ENCODE data around the gene DNASE1L2. TPM values are rescaled to one million over a fixed set of nuclear protein-coding genes. Genes with fewer than 3 reads are reported as not detected.
"Not testable (repeated sequence)": the region's sequence is repeated elsewhere in the genome, so short reads cannot be mapped to it uniquely, and the experiment has no call there.

DNASE1L2 gene
- polyA plus RNA-seq, 3 donors from 2014 or later = not detected

- Mint-ChIP-seq H3K4me1 (peaks cover 0 to 5% of the 10 kb centered on the region in 2 donors), H3K36me3 (peaks cover 0 to 5% (median 0%) of the 10 kb centered on the region in 3 donors), H3K9me3 (no peaks in the 10 kb centered on the region), H3K27ac (no peak within 1 kb of the TSS), H3K4me3 (peak within 1 kb of the TSS; percentile 15 to 62 (median 49)), H3K27me3 (ENCODE audit: low read depth in 3 of 3) (peaks cover 4 to 18% (median 10%) of the 10 kb centered on the region in 3 donors)
- DNase-seq = no peak
Measured at GRCh38 chr16:2196162-2196980, 39.9 kb upstream of the DNASE1L2 start, which contains the start of gene CASKIN1. Gene CASKIN1 (minus strand): TSS chr16:2196605. CDS start chr16:2196432, 173 bp downstream.

DNA sequence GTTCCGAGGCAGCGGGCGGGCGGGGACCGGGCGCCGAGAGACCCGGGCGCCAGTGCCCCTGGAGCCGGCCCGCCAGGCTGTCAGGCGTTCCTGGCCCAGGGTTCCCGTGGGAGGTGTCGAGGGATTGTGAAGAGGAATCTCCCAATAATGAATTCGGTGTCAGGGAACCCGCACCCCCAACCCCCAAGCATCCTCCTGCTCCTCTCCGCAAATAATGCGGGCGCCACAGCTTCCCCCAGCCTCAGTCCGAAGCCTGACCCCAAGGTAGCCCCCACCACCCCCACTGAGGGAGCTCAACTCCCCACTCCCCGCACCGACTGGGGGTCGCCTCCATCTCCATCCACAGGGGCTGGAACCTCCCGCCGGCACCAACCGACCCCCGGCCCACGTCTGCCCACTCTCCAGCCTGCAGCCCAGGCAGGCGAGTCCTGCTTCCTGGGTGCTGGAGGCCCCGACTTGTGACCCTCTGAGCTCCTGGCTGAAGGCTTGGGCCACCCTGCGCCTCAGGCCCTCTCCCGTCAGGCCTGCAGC is 39.2 kb upstream of the DNASE1L2 start:
- H3K36me3 Mint-ChIP-seq = peaks cover 0 to 7% (median 0%) of the 10 kb centered on the region in 3 donors

GRCh38 chr16:2197765-2198164 is 38.5 kb upstream of the DNASE1L2 start:
- peaks cover 0 to 8% (median 0%) of the 10 kb centered on the region in 3 donors for H3K36me3 Mint-ChIP-seq
- peaks cover 7 to 22% (median 8%) of the 10 kb centered on the region in 3 donors for H3K27me3 Mint-ChIP-seq (ENCODE audit: low read depth in 3 of 3)
- no peak overlapping the region for H3K27ac Mint-ChIP-seq
- peaks cover 0 to 5% of the 10 kb centered on the region in 2 donors for H3K4me1 Mint-ChIP-seq
- H3K4me3 Mint-ChIP-seq = peak overlapping the region; percentile 49 to 58 (median 50)
- H3K9me3 Mint-ChIP-seq = no peaks in the 10 kb centered on the region
- DNase-seq = no peak

More for the DNA sequence above, 39.2 kb upstream of the DNASE1L2 start:
- Mint-ChIP-seq H3K4me1 (peaks cover 0 to 5% of the 10 kb centered on the region in 2 donors), H3K27ac (no peak overlapping the region), H3K27me3 (ENCODE audit: low read depth in 3 of 3) (peaks cover 7 to 21% (median 10%) of the 10 kb centered on the region in 3 donors), H3K9me3 (no peaks in the 10 kb centered on the region), H3K4me3 (peak overlapping the region; percentile 15 to 62 (median 49))
- DNase-seq = no peak

DNA sequence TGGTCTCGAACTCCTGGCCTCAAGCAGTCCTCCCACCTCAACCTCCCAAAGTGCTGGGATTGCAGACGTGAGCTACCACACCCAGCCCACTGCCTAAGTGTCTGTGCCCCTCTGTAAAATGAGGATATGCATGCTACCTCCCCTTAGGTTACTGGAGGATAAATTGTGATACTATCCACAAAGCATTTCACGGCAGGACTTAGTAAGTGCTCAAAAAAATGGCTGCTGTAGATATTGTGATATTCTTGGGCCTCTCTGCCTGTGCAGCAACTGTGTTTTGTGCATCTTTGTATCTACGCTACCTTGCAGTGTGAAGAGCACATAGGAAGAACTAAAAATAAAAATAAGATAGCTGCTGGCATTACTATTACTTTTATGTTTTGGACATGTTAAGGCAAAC is 38.0 kb upstream of the DNASE1L2 start:
- peaks cover 0 to 8% (median 0%) of the 10 kb centered on the region in 3 donors for H3K36me3 Mint-ChIP-seq
- DNase-seq = no peak
- H3K27me3 Mint-ChIP-seq (ENCODE audit: low read depth in 3 of 3) = peaks cover 7 to 22% (median 8%) of the 10 kb centered on the region in 3 donors
- no peaks in the 10 kb centered on the region for H3K9me3 Mint-ChIP-seq
- H3K4me1 Mint-ChIP-seq = peaks cover 0 to 5% of the 10 kb centered on the region in 2 donors
- H3K27ac Mint-ChIP-seq = no peak overlapping the region
- H3K4me3 Mint-ChIP-seq = peak overlapping the region in 3 of 5 donors; percentile 49 to 53 (median 50)

- Mint-ChIP-seq H3K36me3 (peaks cover 0 to 8% (median 0%) of the 10 kb centered on the region in 3 donors), H3K4me1 (peaks cover 0 to 8% of the 10 kb centered on the region in 2 donors), H3K27me3 (ENCODE audit: low read depth in 3 of 3) (peaks cover 5 to 25% (median 9%) of the 10 kb centered on the region in 3 donors), H3K27ac (no peak overlapping the region), H3K4me3 (no peak overlapping the region), H3K9me3 (no peaks in the 10 kb centered on the region)
- no peak for DNase-seq
Measured at GRCh38 chr16:2199095-2199494, 37.1 kb upstream of the DNASE1L2 start.

GRCh38 chr16:2199621-2200139 is 36.6 kb upstream of the DNASE1L2 start:
- Mint-ChIP-seq H3K36me3 (peaks cover 0 to 8% (median 0%) of the 10 kb centered on the region in 3 donors), H3K27ac (no peak overlapping the region), H3K9me3 (no peaks in the 10 kb centered on the region), H3K4me3 (no peak overlapping the region), H3K4me1 (peaks cover 5 to 12% of the 10 kb centered on the region in 2 donors), H3K27me3 (ENCODE audit: low read depth in 3 of 3) (peaks cover 5 to 25% (median 12%) of the 10 kb centered on the region in 3 donors)
- DNase-seq = no peak

- H3K9me3 Mint-ChIP-seq = no peaks in the 10 kb centered on the region
- H3K4me3 Mint-ChIP-seq = no peak overlapping the region
- peaks cover 7 to 23% (median 12%) of the 10 kb centered on the region in 3 donors for H3K27me3 Mint-ChIP-seq (ENCODE audit: low read depth in 3 of 3)
- peaks cover 7 to 13% of the 10 kb centered on the region in 2 donors for H3K4me1 Mint-ChIP-seq
- peaks cover 0 to 8% (median 0%) of the 10 kb centered on the region in 3 donors for H3K36me3 Mint-ChIP-seq
- H3K27ac Mint-ChIP-seq = peak overlapping the region in 1 of 6 donors; percentile 53
- DNase-seq = no peak
Measured at GRCh38 chr16:2200313-2200712, 35.9 kb upstream of the DNASE1L2 start.

DNA sequence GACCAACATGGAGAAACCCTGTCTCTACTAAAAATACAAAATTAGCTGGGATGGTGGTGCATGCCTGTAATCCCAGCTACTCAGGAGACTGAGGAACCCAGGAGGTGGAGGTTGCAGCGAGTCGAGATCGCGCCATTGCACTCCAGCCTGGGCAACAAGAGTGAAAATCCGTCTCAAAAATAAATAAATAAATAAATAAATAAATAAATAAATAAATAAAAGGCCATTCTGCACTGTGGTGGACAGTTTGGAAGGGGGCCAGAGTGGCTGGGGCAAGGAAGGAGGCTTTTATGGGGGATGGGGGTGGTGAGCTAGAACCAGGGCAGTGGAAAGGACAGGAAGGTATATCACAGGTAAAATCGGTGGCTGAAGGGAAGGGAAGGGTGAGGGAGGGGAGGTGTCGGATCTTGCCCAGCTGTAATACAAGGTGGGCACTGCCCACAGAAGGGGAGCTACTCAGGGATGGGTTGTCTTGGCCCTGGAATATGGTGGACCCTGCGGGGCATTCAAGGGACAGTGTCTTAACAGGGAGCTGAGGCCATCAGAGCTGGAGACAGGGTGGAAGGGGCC is 33.0 kb upstream of the DNASE1L2 start:
- Mint-ChIP-seq H3K27ac (peak overlapping the region in 2 of 6 donors; percentile 30 to 45), H3K4me1 (peaks cover 19 to 23% of the 10 kb centered on the region in 2 donors), H3K27me3 (ENCODE audit: low read depth in 3 of 3) (peaks cover 9 to 16% (median 15%) of the 10 kb centered on the region in 3 donors), H3K4me3 (peak overlapping the region; percentile 37 to 79 (median 60))
- H3K36me3 Mint-ChIP-seq, H3K9me3 Mint-ChIP-seq, DNase-seq: not testable (repeated sequence)

- H3K4me1 Mint-ChIP-seq = peaks cover 19 to 21% of the 10 kb centered on the region in 2 donors
- DNase-seq = peak in 1 of 3 donors; percentile 18
- H3K9me3 Mint-ChIP-seq = no peaks in the 10 kb centered on the region
- peaks cover 7 to 11% (median 11%) of the 10 kb centered on the region in 3 donors for H3K27me3 Mint-ChIP-seq (ENCODE audit: low read depth in 3 of 3)
- peak overlapping the region; percentile 66 to 80 (median 79) for H3K4me3 Mint-ChIP-seq
- H3K36me3 Mint-ChIP-seq = peaks cover 0 to 8% (median 6%) of the 10 kb centered on the region in 3 donors
- H3K27ac Mint-ChIP-seq = peak overlapping the region; percentile 36 to 80 (median 78)
Measured at GRCh38 chr16:2204416-2205103, 31.7 kb upstream of the DNASE1L2 start.

GRCh38 chr16:2205104-2205966 is 30.9 kb upstream of the DNASE1L2 start, which contains the start of gene MLST8:
Gene MLST8 (plus strand): TSS chr16:2205454. CDS start chr16:2206086, 632 bp downstream.
- H3K27me3 Mint-ChIP-seq (ENCODE audit: low read depth in 3 of 3) = peaks cover 7 to 11% (median 11%) of the 10 kb centered on the region in 3 donors
- peak within 1 kb of the TSS; percentile 44 to 89 (median 81) for H3K27ac Mint-ChIP-seq
- peaks cover 0 to 6% (median 6%) of the 10 kb centered on the region in 3 donors for H3K36me3 Mint-ChIP-seq
- H3K4me3 Mint-ChIP-seq = peak within 1 kb of the TSS; percentile 79 to 86 (median 79)
- DNase-seq = peak; percentile 96 to 98 (median 98)
- H3K4me1 Mint-ChIP-seq = peaks cover 19 to 21% of the 10 kb centered on the region in 2 donors
- H3K9me3 Mint-ChIP-seq = no peaks in the 10 kb centered on the region

GRCh38 chr16:2205967-2206313 is 30.3 kb upstream of the DNASE1L2 start:
- no peaks in the 10 kb centered on the region for H3K9me3 Mint-ChIP-seq
- H3K27me3 Mint-ChIP-seq (ENCODE audit: low read depth in 3 of 3) = peaks cover 7 to 11% (median 11%) of the 10 kb centered on the region in 3 donors
- H3K4me1 Mint-ChIP-seq = peaks cover 19 to 21% of the 10 kb centered on the region in 2 donors
- H3K27ac Mint-ChIP-seq = peak overlapping the region in 5 of 6 donors; percentile 30 to 85 (median 79)
- no peak for DNase-seq
- peaks cover 0 to 6% (median 3%) of the 10 kb centered on the region in 3 donors for H3K36me3 Mint-ChIP-seq
- peak overlapping the region; percentile 71 to 79 (median 76) for H3K4me3 Mint-ChIP-seq

GRCh38 chr16:2206420-2206779 is 29.8 kb upstream of the DNASE1L2 start:
- DNase-seq = no peak
- Mint-ChIP-seq H3K4me3 (peak overlapping the region; percentile 71 to 79 (median 76)), H3K36me3 (peaks cover 0 to 6% (median 3%) of the 10 kb centered on the region in 3 donors), H3K27me3 (ENCODE audit: low read depth in 3 of 3) (peaks cover 7 to 11% (median 10%) of the 10 kb centered on the region in 3 donors), H3K9me3 (no peaks in the 10 kb centered on the region), H3K4me1 (peaks cover 19 to 21% of the 10 kb centered on the region in 2 donors), H3K27ac (peak overlapping the region in 4 of 6 donors; percentile 71 to 85 (median 80))

All from immature natural killer cell (primary cell).